Measurements from ENCODE around the gene ATL2.
"Not testable (repeated sequence)": the region's sequence is repeated elsewhere in the genome, so short reads cannot be mapped to it uniquely, and the experiment has no call there.

DNA sequence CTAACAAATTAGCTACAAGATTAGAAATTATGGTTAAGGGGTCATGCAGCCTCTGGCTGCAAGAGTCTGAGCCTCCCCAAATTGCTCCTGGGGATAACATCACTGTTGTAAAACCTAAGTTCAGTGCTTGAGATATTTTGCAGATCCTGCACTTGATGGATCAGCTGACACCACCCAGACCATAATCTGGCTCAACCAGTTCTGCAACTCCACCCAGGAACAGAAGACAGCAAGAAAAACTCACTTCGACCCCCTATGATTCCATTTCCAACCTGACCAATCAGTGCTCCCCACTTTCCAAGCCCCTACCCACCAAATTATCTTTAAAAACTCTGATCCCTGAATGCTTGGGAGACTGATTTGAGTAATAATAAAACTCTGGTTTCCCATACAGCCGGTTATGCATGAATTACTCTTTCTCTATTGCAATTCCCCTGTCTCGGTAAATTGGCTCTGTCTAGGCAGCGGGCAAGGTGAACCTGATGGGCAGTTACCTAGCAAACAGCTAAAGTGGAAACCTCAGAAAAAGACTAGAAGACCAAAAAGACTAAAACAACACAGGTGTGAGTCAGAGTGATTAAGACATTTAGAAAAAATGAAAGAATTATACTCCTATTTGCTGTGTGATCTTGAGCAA lies 35.3 kb upstream of the ATL2 start:
- TF ChIP-seq, protein P1, sequence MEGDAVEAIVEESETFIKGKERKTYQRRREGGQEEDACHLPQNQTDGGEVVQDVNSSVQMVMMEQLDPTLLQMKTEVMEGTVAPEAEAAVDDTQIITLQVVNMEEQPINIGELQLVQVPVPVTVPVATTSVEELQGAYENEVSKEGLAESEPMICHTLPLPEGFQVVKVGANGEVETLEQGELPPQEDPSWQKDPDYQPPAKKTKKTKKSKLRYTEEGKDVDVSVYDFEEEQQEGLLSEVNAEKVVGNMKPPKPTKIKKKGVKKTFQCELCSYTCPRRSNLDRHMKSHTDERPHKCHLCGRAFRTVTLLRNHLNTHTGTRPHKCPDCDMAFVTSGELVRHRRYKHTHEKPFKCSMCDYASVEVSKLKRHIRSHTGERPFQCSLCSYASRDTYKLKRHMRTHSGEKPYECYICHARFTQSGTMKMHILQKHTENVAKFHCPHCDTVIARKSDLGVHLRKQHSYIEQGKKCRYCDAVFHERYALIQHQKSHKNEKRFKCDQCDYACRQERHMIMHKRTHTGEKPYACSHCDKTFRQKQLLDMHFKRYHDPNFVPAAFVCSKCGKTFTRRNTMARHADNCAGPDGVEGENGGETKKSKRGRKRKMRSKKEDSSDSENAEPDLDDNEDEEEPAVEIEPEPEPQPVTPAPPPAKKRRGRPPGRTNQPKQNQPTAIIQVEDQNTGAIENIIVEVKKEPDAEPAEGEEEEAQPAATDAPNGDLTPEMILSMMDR (IDR thresholded peaks at IDR 0.05 in 4 of 5, conservative IDR thresholded peaks at IDR 0.05 in 1 of 5) = not testable (repeated sequence)
- not testable (repeated sequence) for TF ChIP-seq POLR2A (IDR thresholded peaks at IDR 0.05)

Data from gastrocnemius medialis (tissue), 4 donors.